Activated CD8-positive, alpha-beta memory T cell treated with anti-CD3 and anti-CD28 coated beads for 36 hours (primary cell): ENCODE measurements around the gene ADAMTS17. TPM values are rescaled to one million over a fixed set of nuclear protein-coding genes. Genes with fewer than 3 reads are reported as not detected.

ENCODE experiments used
- CTCF ChIA-PET: fragments of 350-600 bp; sonication (Branson Sonifier 250); formaldehyde crosslinking; loops from one replicate; lab custom pipeline; 2021; ENCODE audit warnings: antibody characterized with exemption; lab: Charles Lee
- POLR2A ChIA-PET: fragments of 350-600 bp; sonication (Branson Sonifier 250); formaldehyde crosslinking; loops from one replicate; lab custom pipeline; 2021; ENCODE audit warnings: antibody characterized with exemption; lab: Charles Lee
- total RNA-seq, 2 experiments: library from RNA; stranded (reverse); gene quantifications; one replicate each; pipeline ENCODE4 v1.2.3, GENCODE V29; 2021

Gene ADAMTS17
- total RNA-seq, 2 experiments from 2014 or later, result 1.4 to 1.6 TPM

DNA sequence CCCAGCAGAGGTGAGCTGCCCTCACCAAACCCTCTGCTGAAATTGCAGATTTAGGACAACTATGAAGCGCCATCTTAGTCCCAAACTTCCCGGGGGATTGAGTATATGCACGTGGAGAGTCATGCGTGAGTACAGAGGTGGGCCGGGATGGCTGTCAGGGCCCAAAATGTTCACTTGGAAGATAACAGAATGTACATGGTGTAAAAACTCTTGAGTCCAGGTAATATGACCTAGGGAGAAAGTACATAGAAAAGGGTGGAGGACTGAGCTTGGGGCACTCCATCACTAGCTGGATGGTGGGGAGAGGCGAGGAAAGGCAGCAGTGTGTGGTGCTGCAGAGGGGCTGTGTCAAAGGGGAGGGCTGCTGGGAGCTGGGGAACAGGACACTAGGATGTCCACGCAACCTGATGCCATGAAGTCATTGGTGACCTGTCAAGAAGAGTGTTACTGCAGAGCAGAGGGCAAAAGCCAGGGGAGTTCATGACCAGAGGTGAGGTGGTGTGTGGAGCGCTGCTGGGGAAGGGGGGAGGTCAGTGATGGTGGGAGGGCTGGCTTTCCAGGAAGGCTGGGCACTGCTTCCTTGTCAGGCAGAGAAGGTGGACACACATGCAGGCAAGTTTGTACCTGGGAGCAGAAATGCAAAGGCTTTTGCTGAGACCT lies 372.4 kb downstream of the ADAMTS17 start:
- ChIA-PET CTCF (interaction anchor here (0.5 to 1.3 kb wide), 2 partner anchors 8 to 156 kb away, joined by 3 read pairs; no protein-coding TSS in a partner anchor), POLR2A (interaction anchor here (0.5 kb wide), 1 partner anchor 861 kb away, joined by 3 read pairs; no protein-coding TSS in a partner anchor)

DNA sequence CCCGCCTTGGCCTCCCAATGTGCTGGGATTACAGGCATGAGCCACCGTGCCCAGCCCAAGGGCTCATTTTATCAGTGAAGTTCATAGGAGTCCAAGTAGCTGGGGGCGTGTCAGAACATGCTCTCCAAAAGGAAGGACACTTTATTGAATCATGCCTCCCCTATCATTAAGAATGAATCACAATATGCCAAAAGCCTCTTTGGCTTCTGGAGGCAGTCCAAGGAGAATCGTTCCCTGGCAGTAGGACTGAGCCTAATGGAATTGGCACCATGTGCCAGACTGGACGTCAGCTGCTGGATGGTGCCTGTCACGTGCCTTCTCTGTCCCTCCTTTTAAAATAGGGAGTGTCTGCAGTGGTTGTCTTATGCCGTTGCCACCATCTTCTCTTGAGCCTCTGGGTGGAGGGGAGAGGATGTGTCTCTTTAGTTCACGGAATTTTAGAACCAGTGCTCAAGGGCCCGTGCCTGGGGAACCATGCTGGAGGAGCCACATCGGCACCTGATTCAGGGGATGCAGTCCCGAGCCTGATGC lies 373.9 kb downstream of the ADAMTS17 start:
- ChIA-PET CTCF (no interaction called here), POLR2A (no interaction called here)

- ChIA-PET POLR2A (no interaction called here), CTCF (no interaction called here)
These were observed 375.0 kb downstream of the ADAMTS17 start for GRCh38 chr15:99966815-99967214.

DNA sequence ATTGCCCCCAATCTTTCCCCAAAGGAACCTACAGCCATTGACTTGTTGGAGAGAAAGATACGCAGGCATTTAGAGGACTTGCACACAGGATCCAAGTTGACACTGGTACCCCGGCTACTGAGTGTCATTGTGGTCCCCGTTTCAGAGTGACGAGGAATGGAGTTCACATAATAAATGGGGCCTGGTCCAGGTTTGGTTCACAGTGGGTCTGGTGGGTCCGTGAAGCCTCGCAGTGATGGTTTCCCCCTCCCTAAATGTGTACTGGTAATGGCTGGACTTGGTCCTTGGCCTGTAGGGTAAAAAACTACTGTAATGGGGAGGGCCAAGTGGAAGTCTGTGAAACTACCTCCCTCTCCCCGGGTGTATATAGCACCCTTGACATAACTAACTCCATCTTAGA lies 376.4 kb downstream of the ADAMTS17 start:
- POLR2A ChIA-PET, result no interaction called here
- CTCF ChIA-PET, result no interaction called here

DNA sequence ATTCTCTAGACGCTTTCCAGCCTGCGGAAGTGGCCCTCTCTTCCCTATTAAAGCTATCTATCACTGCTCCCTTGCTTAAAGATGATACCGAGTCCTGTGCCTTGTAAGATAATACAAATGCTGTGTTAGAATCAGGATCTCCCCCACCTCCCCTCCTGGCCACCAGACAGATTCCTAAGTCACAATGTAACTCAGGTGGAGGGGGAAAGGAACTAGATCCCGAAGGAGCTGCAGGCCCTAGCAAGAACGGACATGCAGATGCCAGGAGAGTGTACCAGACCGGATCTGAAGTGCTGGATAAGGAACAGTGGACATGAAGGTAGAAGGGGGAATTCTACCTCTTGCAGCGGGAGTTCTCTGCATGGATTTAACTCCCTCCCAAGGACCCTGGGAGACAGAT lies 377.8 kb downstream of the ADAMTS17 start:
- ChIA-PET CTCF (no interaction called here), POLR2A (no interaction called here)

DNA sequence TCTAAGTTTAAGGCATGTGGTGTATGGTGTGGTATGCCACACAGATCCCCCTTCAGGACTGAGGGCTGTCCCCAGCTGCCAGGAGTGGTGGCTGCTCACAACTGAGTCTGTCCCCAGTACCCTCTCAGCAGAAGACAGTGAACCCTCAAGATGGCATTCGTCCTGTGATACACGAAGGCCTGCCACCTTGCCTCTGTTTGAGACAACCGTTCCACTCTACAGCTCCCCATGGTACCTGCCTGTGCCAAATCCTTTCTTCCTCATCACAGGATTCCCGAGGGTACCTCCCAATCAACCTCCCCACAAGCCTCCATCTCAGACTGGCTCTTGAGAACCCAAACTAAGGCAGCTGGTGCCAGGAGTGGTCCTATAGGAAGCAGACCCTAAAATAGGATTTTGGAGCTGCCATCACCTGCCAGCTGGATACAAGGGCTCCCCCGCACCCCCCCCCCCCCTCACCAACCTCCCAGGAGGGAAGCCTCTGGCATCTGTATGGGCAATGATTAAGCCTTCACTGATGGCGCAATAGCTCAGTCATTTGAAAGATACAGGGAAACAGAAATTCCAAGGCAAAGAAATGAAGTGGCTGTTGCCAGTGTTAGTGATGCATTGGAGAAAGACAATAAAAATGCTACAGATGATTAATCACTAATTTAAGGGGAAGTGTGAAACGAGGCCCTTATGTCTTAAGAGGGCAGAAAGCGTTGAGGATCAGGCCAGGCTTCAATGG lies 378.5 kb downstream of the ADAMTS17 start:
- POLR2A ChIA-PET, result no interaction called here
- CTCF ChIA-PET, result no interaction called here

- POLR2A ChIA-PET, result no interaction called here
These were observed 379.7 kb downstream of the ADAMTS17 start for GRCh38 chr15:99962006-99962561.

DNA sequence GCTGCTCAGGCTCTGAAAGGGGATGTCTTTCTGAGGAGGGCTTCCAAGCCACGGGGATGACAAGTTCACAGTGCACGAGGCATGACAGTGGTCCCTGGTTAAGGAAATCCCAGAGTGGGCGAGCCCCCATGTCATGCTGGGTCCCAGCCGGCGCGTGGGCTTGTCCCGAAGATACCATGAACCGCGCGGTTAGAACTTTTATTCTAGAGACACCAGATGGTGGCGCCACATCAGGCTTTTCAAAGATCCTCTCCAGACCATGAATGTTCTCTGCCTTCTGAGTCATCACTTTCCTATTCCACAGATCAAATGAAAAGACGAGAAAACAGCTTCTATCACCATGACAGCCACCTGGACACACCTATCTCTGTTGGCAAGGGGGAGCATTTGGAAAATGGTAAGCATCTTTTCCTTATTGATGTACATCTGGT lies 380.7 kb downstream of the ADAMTS17 start:
- ChIA-PET POLR2A (no interaction called here), CTCF (no interaction called here)

More at GRCh38 chr15:99962006-99962561, 379.7 kb downstream of the ADAMTS17 start:
- CTCF ChIA-PET, result interaction anchor here (0.7 kb wide), 1 partner anchor 8 kb away, joined by 3 read pairs; no protein-coding TSS in a partner anchor

GRCh38 chr15:99959326-99959725 lies 382.4 kb downstream of the ADAMTS17 start:
- CTCF ChIA-PET, result no interaction called here
- POLR2A ChIA-PET, result no interaction called here

DNA sequence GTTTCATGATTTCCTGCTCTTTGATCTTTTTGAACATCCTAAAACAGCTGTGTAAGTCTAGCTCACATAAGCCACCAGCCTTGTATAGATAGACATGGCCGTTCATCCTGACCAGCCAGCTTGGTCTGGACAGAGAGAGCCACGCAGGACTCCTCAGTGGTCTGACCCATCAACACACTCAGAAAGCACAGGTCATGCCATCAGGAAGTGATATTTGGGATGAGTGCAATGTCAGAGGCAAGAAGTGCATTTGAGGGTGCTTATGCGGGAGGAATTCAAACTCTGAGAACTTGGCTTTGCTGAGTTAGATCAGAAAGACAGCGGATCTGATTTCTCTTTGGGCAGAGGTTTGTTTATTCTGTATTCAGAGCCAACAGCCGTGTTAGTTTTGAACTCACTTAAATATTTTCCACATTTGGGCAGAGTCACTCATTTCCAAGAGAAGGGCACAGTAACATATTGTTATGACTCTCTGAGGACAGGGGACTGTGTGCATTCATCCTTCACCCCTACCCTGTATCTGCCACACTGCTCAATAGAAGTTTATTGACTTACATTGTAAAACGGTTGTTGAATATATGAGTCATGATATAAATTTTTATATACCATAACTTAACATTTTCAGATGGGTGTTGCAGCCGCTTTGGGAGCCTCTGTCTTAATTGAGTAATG lies 383.2 kb downstream of the ADAMTS17 start:
- ChIA-PET POLR2A (no interaction called here), CTCF (no interaction called here)

- ChIA-PET CTCF (no interaction called here), POLR2A (no interaction called here)
These were observed 384.1 kb downstream of the ADAMTS17 start for GRCh38 chr15:99957642-99958013.

DNA sequence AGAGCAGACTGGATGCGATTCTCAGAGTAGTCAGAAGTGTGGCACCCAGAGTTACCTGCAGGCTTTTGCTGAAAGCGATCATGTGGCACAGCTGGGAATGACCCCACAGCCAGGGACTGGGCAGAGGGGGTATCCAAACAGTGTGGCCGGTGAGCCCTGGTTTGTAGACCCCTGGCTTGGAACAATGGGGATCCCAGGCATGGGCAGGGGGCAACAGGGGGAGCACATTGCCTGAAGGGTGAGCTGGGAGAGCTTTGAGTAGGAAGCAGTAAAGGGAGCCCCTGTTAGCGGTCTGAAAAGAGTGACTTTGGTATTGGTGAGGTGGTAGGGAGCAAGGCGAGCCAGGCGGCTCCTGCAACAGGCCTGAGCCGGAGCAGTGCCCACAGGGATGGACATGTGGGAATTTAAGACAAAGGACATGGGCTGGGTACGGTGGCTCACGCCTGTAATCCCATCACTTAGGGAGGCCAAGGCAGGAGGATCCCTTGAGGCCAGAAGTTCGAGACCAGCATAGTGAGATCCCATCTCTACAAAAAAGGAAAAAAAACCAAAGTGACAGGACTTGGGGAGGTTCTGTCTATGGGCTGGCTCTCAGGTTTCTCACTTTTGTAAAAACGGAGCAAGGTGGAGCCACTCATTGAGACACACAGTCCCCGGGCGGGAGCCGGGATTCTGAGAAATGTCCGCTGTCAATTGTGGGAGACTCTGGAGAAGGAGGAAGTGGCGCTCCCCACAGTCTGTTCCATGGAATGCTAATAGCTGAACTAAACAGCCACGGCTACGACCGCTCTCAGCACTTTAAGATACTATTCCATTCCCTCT lies 384.7 kb downstream of the ADAMTS17 start:
- POLR2A ChIA-PET, result no interaction called here
- CTCF ChIA-PET, result no interaction called here

GRCh38 chr15:99956022-99956775 lies 385.6 kb downstream of the ADAMTS17 start:
- ChIA-PET CTCF (no interaction called here), POLR2A (no interaction called here)

GRCh38 chr15:99955532-99955931 lies 386.2 kb downstream of the ADAMTS17 start:
- ChIA-PET POLR2A (no interaction called here), CTCF (no interaction called here)

DNA sequence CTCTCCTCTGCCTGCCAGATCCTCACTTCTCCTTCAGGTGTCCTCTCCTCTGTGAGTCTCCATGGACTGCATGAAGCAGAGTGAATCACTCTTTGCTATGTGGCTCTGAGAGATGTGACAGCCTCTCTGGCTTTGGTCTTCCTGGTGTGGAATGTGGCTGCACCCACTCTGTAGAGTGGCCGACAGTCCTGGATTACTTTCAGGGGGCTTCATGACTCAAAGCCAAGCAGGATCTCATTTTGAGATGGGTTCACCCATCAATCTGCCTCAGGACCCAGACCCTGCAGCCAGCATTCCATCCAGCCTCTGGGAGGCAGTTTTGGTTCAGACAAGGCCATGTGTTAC lies 386.6 kb downstream of the ADAMTS17 start:
- CTCF ChIA-PET, result no interaction called here
- POLR2A ChIA-PET, result no interaction called here

- ChIA-PET POLR2A (no interaction called here), CTCF (no interaction called here)
These were observed 387.2 kb downstream of the ADAMTS17 start for GRCh38 chr15:99954361-99955180.

DNA sequence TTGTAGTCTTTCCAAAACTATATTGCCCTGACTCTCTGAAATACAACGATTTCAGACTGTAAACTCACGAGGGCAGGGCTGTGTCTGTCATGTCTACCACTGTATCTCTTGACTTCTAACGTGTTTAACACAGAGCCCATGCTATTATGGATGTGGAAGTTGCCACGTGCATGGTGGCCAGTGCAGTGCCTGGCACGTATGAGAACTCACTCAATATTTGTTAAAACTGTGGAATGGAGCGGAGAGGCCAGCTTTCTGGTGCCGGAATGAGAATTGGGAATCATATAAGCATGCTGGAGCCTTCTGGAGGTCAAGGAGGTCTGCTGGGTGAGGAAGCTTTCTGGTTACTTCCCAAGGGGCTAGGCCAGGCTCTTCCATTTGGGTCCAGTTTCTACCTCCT lies 387.9 kb downstream of the ADAMTS17 start:
- ChIA-PET POLR2A (no interaction called here), CTCF (no interaction called here)

- CTCF ChIA-PET, result no interaction called here
- POLR2A ChIA-PET, result no interaction called here
These were observed 390.3 kb downstream of the ADAMTS17 start for GRCh38 chr15:99951511-99951910.
